NCI-H1417 (cell line): ENCODE data around the gene NDUFS2.
A peak's percentile ranks its signal among the peaks of the same experiment; 100 is the strongest.
"Not testable (repeated sequence)": the region's sequence is repeated elsewhere in the genome, so short reads cannot be mapped to it uniquely, and the experiment has no call there.

Source experiments
- DNase-seq, 3 experiments: peaks; one replicate each; lab custom pipeline; 2025; lab: John Stamatoyannopoulos, UW

Gene NDUFS2

GRCh38 chr1:161220002-161220401, 17.8 kb downstream of the NDUFS2 start:
- DNase-seq = no peak

GRCh38 chr1:161222175-161223019, 20.2 kb downstream of the NDUFS2 start:
- no peak for DNase-seq

- no peak for DNase-seq
Measured at GRCh38 chr1:161223805-161224694, 21.9 kb downstream of the NDUFS2 start.

GRCh38 chr1:161224695-161225087, 22.5 kb downstream of the NDUFS2 start:
- not testable (repeated sequence) for DNase-seq

GRCh38 chr1:161225178-161225533, 23.0 kb downstream of the NDUFS2 start:
- DNase-seq = no peak

- DNase-seq = peak; percentile 86 to 100 (median 98)
Measured at GRCh38 chr1:161225534-161226319, 23.6 kb downstream of the NDUFS2 start, which contains the start of gene TOMM40L. Gene TOMM40L (plus strand): TSS chr1:161226060. CDS start chr1:161226490, 430 bp downstream.

- DNase-seq = peak in 1 of 3 experiments; percentile 26
Measured at GRCh38 chr1:161226320-161226711, 24.1 kb downstream of the NDUFS2 start.

GRCh38 chr1:161226759-161227158, 24.6 kb downstream of the NDUFS2 start:
- no peak for DNase-seq

- peak; percentile 62 to 94 (median 84) for DNase-seq
Measured at GRCh38 chr1:161227196-161227871, 25.2 kb downstream of the NDUFS2 start.

- DNase-seq = no peak
Measured at GRCh38 chr1:161228032-161228431, 25.9 kb downstream of the NDUFS2 start.

GRCh38 chr1:161229896-161230295, 27.7 kb downstream of the NDUFS2 start:
- peak in 1 of 3 experiments; percentile 4 for DNase-seq

- no peak for DNase-seq
Measured at GRCh38 chr1:161230762-161231161, 28.6 kb downstream of the NDUFS2 start.

- DNase-seq = no peak
Measured at GRCh38 chr1:161233102-161233501, 30.9 kb downstream of the NDUFS2 start.

GRCh38 chr1:161235957-161236775, 34.0 kb downstream of the NDUFS2 start:
- peak in 2 of 3 experiments; percentile 12 to 35 for DNase-seq

- no peak for DNase-seq
Measured at GRCh38 chr1:161238039-161238473, 35.9 kb downstream of the NDUFS2 start, which contains the start of gene NR1I3. Gene NR1I3 (minus strand): TSS chr1:161238203. CDS start chr1:161236565, 1,638 bp downstream.

- peak in 1 of 3 experiments; percentile 5 for DNase-seq
Measured at GRCh38 chr1:161241682-161242081, 39.5 kb downstream of the NDUFS2 start.

GRCh38 chr1:161242313-161242712, 40.1 kb downstream of the NDUFS2 start:
- no peak for DNase-seq

- no peak for DNase-seq
Measured at GRCh38 chr1:161244888-161245287, 42.7 kb downstream of the NDUFS2 start.

GRCh38 chr1:161250100-161250499, 47.9 kb downstream of the NDUFS2 start:
- not testable (repeated sequence) for DNase-seq

- no peak for DNase-seq
Measured at GRCh38 chr1:161250829-161251228, 48.7 kb downstream of the NDUFS2 start.
